Common myeloid progenitor, CD34-positive (primary cell): Measurements from ENCODE around the gene CCDC175.
A peak's percentile ranks its signal among the peaks of the same experiment; 100 is the strongest.

Experiments used
- CTCF ChIA-PET: fragments of 350-600 bp; sonication (Branson Sonifier 250); formaldehyde crosslinking; loops from one replicate; lab custom pipeline; 2021; ENCODE audit warnings: antibody characterized with exemption; lab: Charles Lee
- POLR2A ChIA-PET: fragments of 350-600 bp; sonication (Branson Sonifier 250); formaldehyde crosslinking; loops from one replicate; lab custom pipeline; 2021; ENCODE audit warnings: antibody characterized with exemption; lab: Charles Lee
- DNase-seq, 3 donors: peaks; one replicate each; pipeline versions ENCODE4 v3.0.0 to v3.0.0-alpha.2; 2013
- H3K27ac ChIP-seq, 2 experiments: 1 replicate in 1 of 2; 2 replicates in 1 of 2; pipeline ENCODE4 v1.7.0; 2013; ENCODE audit warnings: inconsistent platforms in 2 of 2, low read length in 2 of 2, mild to moderate bottlenecking in 2 of 2, low read depth in 1 of 2, moderate library complexity in 1 of 2; ENCODE audit not compliant: severe bottlenecking in 2 of 2, insufficient read depth in 1 of 2, poor library complexity in 1 of 2
- H3K27me3 ChIP-seq, 5 experiments: replicated peaks in 2 of 5; 1 replicate in 3 of 5; 2 replicates in 2 of 5; pipeline versions ENCODE4 v1.6.1 to v1.7.0; 2013; ENCODE audit warnings: low read length in 4 of 5, mild to moderate bottlenecking in 2 of 5, moderate library complexity in 2 of 5, inconsistent platforms in 1 of 5; ENCODE audit not compliant: insufficient read depth in 5 of 5, control insufficient read depth in 4 of 5
- H3K36me3 ChIP-seq, 4 experiments: 1 replicate in 2 of 4; 2 replicates in 2 of 4; pipeline versions ENCODE4 v1.6.1 to v1.7.0; 2013; ENCODE audit warnings: low read length in 3 of 4, control low read depth in 1 of 4, mild to moderate bottlenecking in 1 of 4; ENCODE audit not compliant: control insufficient read depth in 4 of 4, insufficient read depth in 4 of 4
- H3K4me1 ChIP-seq, 4 experiments: 1 replicate in 3 of 4; 2 replicates in 1 of 4; pipeline versions ENCODE4 v1.6.1 to v1.7.1; 2013; ENCODE audit warnings: low read length in 3 of 4, mild to moderate bottlenecking in 3 of 4, control low read depth in 1 of 4, inconsistent platforms in 1 of 4, moderate library complexity in 1 of 4; ENCODE audit not compliant: control insufficient read depth in 4 of 4, insufficient read depth in 4 of 4; ENCODE audit errors: control extremely low read depth in 1 of 4
- H3K4me3 ChIP-seq, 7 experiments: 1 replicate in 4 of 7; 2 replicates in 3 of 7; pipeline versions ENCODE4 v1.5.1 to v1.7.0; 2013; ENCODE audit warnings: mild to moderate bottlenecking in 7 of 7, low read length in 6 of 7, moderate library complexity in 6 of 7, inconsistent platforms in 2 of 7, low read depth in 2 of 7, control low read depth in 1 of 7; ENCODE audit not compliant: insufficient read depth in 4 of 7, control insufficient read depth in 1 of 7; ENCODE audit errors: extremely low read depth in 1 of 7
- H3K9me3 ChIP-seq, 5 experiments: 1 replicate in 4 of 5; 2 replicates in 1 of 5; pipeline versions ENCODE4 v1.6.1 to v1.7.1; 2013; ENCODE audit warnings: low read length in 4 of 5, mild to moderate bottlenecking in 2 of 5, inconsistent platforms in 1 of 5, low read depth in 1 of 5, moderate library complexity in 1 of 5; ENCODE audit not compliant: control insufficient read depth in 4 of 5, insufficient read depth in 2 of 5; ENCODE audit errors: control extremely low read depth in 1 of 5
- WGBS: methylation state at CpG from one replicate; pipeline ENCODE4 v1.1.5; 2013; ENCODE audit not compliant: insufficient coverage; 5-methylcytosine and 5-hydroxymethylcytosine counted together

The CCDC175 gene

DNA sequence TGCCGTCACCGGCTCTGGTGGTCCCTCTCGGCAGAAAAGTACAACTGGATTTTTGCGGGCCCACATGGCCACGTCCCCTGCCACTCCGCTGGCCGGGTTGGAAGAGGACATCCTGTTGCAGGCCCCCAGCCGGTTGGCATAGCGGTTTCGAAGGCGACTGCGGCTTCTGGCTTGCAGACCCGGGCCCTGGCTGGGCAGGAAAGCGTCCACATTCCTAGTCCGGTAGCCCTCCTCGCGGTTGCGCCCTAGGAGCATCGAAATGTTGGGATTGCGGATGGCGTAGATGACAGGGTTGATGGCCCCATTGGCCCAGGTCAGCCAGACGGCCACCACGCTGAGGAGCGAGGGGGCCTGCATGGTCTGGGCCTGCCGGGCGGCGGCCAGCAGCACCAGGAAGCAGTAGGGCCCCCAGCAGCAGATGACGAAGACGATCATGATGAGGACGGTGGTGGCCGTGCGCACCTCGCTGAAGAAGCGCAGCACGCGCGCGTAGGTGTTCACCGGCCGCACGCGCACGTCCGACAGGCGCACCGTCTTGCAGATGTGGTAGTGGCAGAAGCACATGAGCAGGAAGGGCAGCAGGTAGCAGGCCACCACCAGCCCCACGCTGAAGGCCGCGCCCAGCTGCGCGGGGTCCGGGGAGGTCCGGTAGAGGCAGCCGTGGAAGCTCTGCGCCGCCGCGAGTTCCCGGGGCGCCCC is 112.7 kb downstream of the CCDC175 start:
- WGBS = 40% methylated on average over 54 of the region's 60 CpGs

DNA sequence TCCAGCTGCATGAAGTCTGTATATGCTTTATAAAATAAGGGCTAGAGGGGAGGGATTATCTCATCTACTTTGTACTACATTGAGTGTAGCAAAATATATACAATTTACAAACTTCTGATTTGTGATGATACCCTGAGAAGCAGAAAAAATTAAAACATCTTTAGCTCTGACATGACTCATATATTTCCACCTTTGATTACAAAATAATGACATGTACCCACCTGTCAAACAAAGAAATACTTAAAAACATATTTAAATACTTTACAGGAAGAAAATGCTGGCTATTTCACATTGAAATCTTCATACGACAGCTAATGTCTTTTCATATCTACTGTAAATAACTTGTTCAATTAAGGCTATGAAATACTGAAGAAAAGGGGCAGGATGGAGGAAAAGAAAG is 114.7 kb downstream of the CCDC175 start:
- H3K4me1 ChIP-seq = peaks cover 0 to 19% (median 12%) of the 10 kb centered on the region in 4 experiments
- H3K27me3 ChIP-seq = peaks cover 0 to 3% (median 0%) of the 10 kb centered on the region in 5 experiments
- no peak overlapping the region for H3K4me3 ChIP-seq
- WGBS = no CpG with 5 or more reads among the region's 1 CpG
- DNase-seq = no peak
- H3K9me3 ChIP-seq = peaks cover 0 to 7% (median 0%) of the 10 kb centered on the region in 5 experiments
- peaks cover 2 to 15% (median 12%) of the 10 kb centered on the region in 4 experiments for H3K36me3 ChIP-seq
- POLR2A ChIA-PET = no interaction called here
- CTCF ChIA-PET = interaction anchor here (0.6 to 1.4 kb wide), 3 partner anchors 21 to 228 kb away, joined by 4 read pairs; partner anchors contain the start of gene CCDC175
- no peak overlapping the region for H3K27ac ChIP-seq

More for the DNA sequence above, 112.7 kb downstream of the CCDC175 start:
- peak overlapping the region; percentile 56 to 88 (median 67) for H3K4me3 ChIP-seq
- no peaks in the 10 kb centered on the region for H3K9me3 ChIP-seq
- peaks cover 0 to 11% (median 7%) of the 10 kb centered on the region in 4 experiments for H3K36me3 ChIP-seq
- ChIA-PET POLR2A (no interaction called here), CTCF (interaction anchor here (1.1 to 2.7 kb wide), 3 partner anchors 20 to 113 kb away, joined by 3 to 10 read pairs (median 4); partner anchors contain the start of genes CCDC175, JKAMP and L3HYPDH)
- no peak overlapping the region for H3K27ac ChIP-seq
- peaks cover 0 to 19% (median 12%) of the 10 kb centered on the region in 4 experiments for H3K4me1 ChIP-seq
- no peak for DNase-seq
- H3K27me3 ChIP-seq = peaks cover 0 to 3% (median 0%) of the 10 kb centered on the region in 5 experiments

DNA sequence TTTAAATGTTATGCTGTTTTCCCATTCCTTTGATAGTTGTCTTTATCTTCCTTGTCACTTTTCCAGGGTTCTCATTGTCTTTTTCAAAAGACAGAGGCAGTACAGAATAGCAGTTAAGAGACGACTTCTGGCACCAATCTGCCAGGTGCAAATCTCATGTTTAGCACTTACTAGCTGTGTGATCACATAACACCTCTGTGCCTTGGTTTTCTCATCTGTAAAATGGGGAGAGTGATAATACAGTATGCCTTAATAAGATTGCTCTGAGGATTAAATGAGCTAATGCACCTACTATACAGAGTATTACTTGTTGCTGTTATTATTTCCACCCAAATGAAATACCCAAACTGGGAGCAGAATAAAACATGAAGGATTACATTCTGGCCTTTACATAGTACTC is 116.2 kb downstream of the CCDC175 start:
- ChIA-PET CTCF (interaction anchor here (0.7 to 1.1 kb wide), 3 partner anchors 10 to 47 kb away, joined by 3 read pairs; no protein-coding TSS in a partner anchor), POLR2A (no interaction called here)
- Histone ChIP-seq H3K4me3 (no peak overlapping the region), H3K4me1 (peaks cover 0 to 14% (median 11%) of the 10 kb centered on the region in 4 experiments), H3K27ac (no peak overlapping the region), H3K9me3 (peaks cover 0 to 9% (median 0%) of the 10 kb centered on the region in 5 experiments), H3K27me3 (peaks cover 0 to 2% (median 0%) of the 10 kb centered on the region in 5 experiments), H3K36me3 (peaks cover 4 to 25% (median 22%) of the 10 kb centered on the region in 4 experiments)
- WGBS = no CpG with 5 or more reads among the region's 1 CpG
- DNase-seq = no peak

DNA sequence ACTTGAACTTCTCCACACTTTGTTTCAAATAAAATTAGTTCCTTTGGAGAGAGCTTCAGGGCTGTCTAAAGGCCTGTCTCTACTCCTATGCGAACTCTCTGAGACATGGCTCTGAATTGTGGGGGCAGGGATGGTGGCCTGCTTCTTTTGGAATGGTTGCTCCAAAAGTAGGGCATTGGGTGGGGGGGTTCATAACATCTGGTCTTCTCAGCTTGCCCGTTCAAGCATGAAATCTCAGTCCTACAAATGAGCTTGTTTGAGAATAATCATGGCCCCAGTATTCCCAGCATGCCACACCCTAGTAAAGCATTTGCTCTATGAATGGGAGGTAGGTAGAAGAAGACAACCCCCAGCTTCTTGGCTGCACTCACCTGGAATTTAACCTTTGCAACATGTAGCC is 118.1 kb downstream of the CCDC175 start:
- Histone ChIP-seq H3K36me3 (peaks cover 4 to 28% (median 23%) of the 10 kb centered on the region in 4 experiments), H3K27ac (no peak overlapping the region), H3K9me3 (peaks cover 0 to 9% (median 0%) of the 10 kb centered on the region in 5 experiments), H3K4me1 (no peaks in the 10 kb centered on the region), H3K27me3 (peaks cover 0 to 2% (median 0%) of the 10 kb centered on the region in 5 experiments), H3K4me3 (no peak overlapping the region)
- DNase-seq = no peak
- 92% methylated on average over 2 of the region's 2 CpGs for WGBS
- ChIA-PET POLR2A (no interaction called here), CTCF (interaction anchor here (1.4 kb wide), 1 partner anchor 334 kb away, joined by 3 read pairs; no protein-coding TSS in a partner anchor)

DNA sequence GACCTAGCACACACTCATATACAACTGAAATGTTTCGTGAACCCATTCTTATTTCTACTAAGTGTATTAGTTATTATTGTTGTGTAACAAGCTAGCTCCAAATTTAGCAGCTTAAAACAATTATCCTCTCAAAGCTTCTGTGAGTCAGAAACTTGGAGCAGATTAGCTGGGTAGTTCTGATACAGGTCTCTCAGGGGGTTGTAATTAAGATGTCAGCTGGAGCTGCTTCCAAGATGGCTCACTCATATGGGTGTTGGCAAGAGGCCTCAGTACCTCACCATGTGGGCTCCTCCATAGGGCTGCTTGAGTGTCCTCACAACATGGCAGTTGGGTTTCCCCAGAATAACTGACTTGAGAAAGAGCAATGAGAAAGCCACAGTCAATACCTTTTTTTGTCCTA is 121.2 kb downstream of the CCDC175 start:
- no CpG with 5 or more reads among the region's 1 CpG for WGBS
- Histone ChIP-seq H3K27me3 (no peaks in the 10 kb centered on the region), H3K36me3 (peaks cover 4 to 28% (median 21%) of the 10 kb centered on the region in 4 experiments), H3K9me3 (peaks cover 0 to 9% (median 0%) of the 10 kb centered on the region in 5 experiments), H3K4me1 (no peaks in the 10 kb centered on the region), H3K4me3 (no peak overlapping the region), H3K27ac (no peak overlapping the region)
- ChIA-PET CTCF (interaction anchor here (0.6 to 1.5 kb wide), 2 partner anchors 329 to 800 kb away, joined by 3 read pairs; no protein-coding TSS in a partner anchor), POLR2A (interaction anchor here (0.6 kb wide), 1 partner anchor 114 kb away, joined by 4 read pairs; no protein-coding TSS in a partner anchor)
- no peak for DNase-seq
